Testis (tissue), 2 donors: ENCODE results near the gene CEP250.

Experiments
- POLR2A ChIP-seq: fragments of 450-650 bp; IDR thresholded peaks from one replicate; pipeline ENCODE4 v1.6.1; 2017; ENCODE audit warnings: antibody characterized with exemption, mild to moderate bottlenecking, moderate library complexity
- TF ChIP-seq, protein P1 (sequence below), 3 experiments: fragments of 450-650 bp in 2 of 3; fragments of 200-600 bp in 1 of 3; sonication (generic) in 1 of 3; IDR thresholded peaks; one replicate each; pipeline ENCODE4 v1.5.1; 2016 to 2019; ENCODE audit warnings: antibody characterized with exemption in 3 of 3, mild to moderate bottlenecking in 2 of 3, moderate library complexity in 1 of 3

DNA sequence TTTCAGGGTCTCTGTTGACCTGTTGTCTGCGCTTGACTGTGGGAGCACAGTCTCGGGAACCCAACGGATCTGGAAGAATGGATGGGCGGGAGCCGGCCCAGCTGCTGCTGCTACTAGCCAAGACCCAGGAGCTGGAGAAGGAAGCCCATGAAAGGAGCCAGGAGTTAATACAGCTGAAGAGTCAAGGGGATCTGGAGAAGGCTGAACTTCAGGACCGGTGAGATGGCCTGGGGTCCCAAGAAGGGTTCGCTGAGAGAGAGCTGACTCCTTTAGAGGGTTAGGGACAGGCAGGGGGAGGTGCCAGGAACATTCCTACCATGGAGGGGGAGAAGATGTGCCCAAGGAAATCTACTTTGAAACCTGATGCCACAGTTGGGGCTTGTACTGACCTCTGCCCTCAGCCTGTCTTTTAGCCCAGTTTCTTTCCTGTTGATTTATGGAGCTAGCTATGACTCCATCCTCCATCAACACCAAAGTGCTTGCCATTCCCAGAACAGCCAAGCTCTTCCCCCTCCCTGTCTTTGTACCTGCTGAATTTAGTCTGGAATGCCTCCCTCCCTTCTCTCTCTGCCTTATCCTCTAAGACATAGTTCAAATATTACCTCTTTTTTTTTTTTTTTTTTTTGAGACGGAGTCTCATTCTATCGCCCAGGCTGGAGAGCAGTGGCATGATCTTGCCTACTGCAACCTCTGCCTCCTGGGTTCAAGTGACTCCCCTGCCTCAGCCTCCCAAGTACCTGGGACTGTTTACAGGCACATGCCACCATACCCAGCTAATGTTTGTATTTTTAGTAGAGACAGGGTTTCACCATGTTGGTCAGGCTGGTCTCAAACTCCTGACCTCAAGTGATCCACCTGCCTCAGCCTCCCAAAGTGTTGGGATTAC is 12.2 kb downstream of the CEP250 start:
- TF ChIP-seq, protein P1, sequence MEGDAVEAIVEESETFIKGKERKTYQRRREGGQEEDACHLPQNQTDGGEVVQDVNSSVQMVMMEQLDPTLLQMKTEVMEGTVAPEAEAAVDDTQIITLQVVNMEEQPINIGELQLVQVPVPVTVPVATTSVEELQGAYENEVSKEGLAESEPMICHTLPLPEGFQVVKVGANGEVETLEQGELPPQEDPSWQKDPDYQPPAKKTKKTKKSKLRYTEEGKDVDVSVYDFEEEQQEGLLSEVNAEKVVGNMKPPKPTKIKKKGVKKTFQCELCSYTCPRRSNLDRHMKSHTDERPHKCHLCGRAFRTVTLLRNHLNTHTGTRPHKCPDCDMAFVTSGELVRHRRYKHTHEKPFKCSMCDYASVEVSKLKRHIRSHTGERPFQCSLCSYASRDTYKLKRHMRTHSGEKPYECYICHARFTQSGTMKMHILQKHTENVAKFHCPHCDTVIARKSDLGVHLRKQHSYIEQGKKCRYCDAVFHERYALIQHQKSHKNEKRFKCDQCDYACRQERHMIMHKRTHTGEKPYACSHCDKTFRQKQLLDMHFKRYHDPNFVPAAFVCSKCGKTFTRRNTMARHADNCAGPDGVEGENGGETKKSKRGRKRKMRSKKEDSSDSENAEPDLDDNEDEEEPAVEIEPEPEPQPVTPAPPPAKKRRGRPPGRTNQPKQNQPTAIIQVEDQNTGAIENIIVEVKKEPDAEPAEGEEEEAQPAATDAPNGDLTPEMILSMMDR (IDR thresholded peaks at IDR 0.05) = no peak
- TF ChIP-seq POLR2A = no peak
